Thyroid gland (tissue), 4 donors: ENCODE measurements around the gene ACBD3. TPM values are rescaled to one million over a fixed set of nuclear protein-coding genes. Genes with fewer than 3 reads are reported as not detected.

Source experiments
- DNase-seq, 2 donors: peaks; one replicate each; pipeline ENCODE4 v3.0.0-alpha.2; 2019
- H3K27ac ChIP-seq, 3 donors: fragments of 200-600 bp; sonication (generic); 1 replicate in 2 of 3; 2 replicates in 1 of 3; pipeline ENCODE4 v1.5.1; 2016 to 2019; ENCODE audit warnings: mild to moderate bottlenecking in 1 of 3, moderate library complexity in 1 of 3
- H3K27me3 ChIP-seq: fragments of 200-600 bp; sonication (generic); one replicate; pipeline ENCODE4 v1.5.1; 2019
- H3K36me3 ChIP-seq, 2 donors: fragments of 200-600 bp; sonication (generic); one replicate each; pipeline ENCODE4 v1.5.1; 2016 to 2019
- H3K4me1 ChIP-seq, 2 donors: fragments of 200-600 bp; sonication (generic); one replicate each; pipeline ENCODE4 v1.5.1; 2017 to 2019
- H3K4me3 ChIP-seq, 3 donors: fragments of 200-600 bp; sonication (generic); replicated peaks in 1 of 3; 1 replicate in 2 of 3; 2 replicates in 1 of 3; pipeline ENCODE4 v1.5.1; 2016; ENCODE audit warnings: mild to moderate bottlenecking in 1 of 3
- H3K9me3 ChIP-seq: fragments of 200-600 bp; sonication (generic); one replicate; pipeline ENCODE4 v1.5.1; 2017
- POLR2A ChIP-seq, 2 donors: fragments of 450-650 bp; IDR thresholded peaks; one replicate each; pipeline ENCODE4 v1.6.1; 2017; ENCODE audit warnings: antibody characterized with exemption in 2 of 2, mild to moderate bottlenecking in 2 of 2, moderate library complexity in 1 of 2
- WGBS, 2 donors: methylation state at CpG; one replicate each; pipeline ENCODE4 v1.1.5; 2017; 5-methylcytosine and 5-hydroxymethylcytosine counted together
- intact Hi-C: fragments of 100-400 bp; cut with DNase I; formaldehyde crosslinking; loops from one replicate; pipeline ENCODE4 v1.15.1; 2023
- total RNA-seq, 4 donors: library from RNA; depleted of rRNA; stranded (reverse); fragments of >200 nt; gene quantifications; one replicate each; pipeline ENCODE4 v1.2.3, GENCODE V29; 2016
- TF ChIP-seq, protein P1 (sequence below), 6 experiments: fragments of 200-600 bp in 3 of 6; fragments of 450-650 bp in 3 of 6; sonication (generic) in 3 of 6; IDR thresholded peaks; one replicate each; pipeline ENCODE4 v1.5.1; 2016 to 2019; ENCODE audit warnings: antibody characterized with exemption in 6 of 6, mild to moderate bottlenecking in 2 of 6, inconsistent platforms in 1 of 6, moderate library complexity in 1 of 6

Gene ACBD3
- total RNA-seq, result 10 to 100 TPM; 56.4 to 74.2 (median 66.0) TPM

DNA sequence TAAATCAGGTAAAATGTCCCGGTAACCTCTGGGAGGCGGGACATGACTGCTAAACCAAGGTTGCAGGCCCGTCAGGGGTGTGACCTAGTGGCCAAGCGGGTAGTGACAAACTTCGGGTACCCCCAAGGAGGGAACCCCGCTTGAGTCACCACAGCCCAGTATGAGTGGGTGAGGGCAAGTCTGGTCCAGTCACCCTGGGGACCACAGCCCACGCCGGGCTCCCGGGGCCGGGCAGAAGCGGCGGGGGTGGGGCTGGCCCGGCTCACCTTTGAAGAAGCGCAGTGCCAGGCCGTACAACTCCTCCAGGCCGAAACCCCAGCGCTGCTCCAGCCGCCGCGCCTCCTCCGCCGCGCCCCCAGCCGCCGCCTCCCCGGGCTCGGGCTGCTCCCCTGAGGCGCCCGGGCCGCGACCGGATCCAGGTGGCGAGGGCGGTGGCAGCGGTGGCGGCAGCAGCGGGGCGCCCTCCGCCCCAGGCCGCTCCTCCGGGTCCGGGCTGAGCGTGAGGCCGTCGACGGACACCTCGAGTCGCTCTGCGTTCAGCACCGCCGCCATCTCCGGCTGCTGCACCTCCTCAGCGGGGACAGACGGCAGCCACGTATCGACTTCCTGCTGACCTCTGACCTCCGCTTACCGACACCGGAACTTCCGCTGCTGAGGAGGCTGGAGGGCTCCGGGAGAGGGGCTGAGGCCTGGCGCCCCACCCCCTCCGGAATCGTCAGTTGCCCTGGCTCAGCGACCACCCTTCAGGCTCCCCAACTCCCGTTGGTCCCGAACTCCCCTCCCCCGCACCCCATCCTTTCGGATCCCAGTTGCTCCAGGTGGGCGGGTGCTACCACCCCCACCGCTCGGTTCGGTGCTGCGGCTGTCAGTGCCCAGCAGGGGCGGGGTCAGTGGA, at the start of gene ACBD3:
TSS of gene ACBD3 (minus strand) at position 618 of the 895 bp plus-strand sequence. CDS start at position 552, 66 bp downstream.
- Histone ChIP-seq H3K9me3 (no peaks in the 10 kb centered on the region), H3K4me1 (peaks cover 32 to 44% of the 10 kb centered on the region in 2 donors), H3K4me3 (peak within 1 kb of the TSS; percentile 82 to 95 (median 88)), H3K36me3 (no peaks in the 10 kb centered on the region), H3K27ac (peak within 1 kb of the TSS; percentile 84 to 95 (median 93)), H3K27me3 (no peaks in the 10 kb centered on the region)
- WGBS, 2 donors, result 0 to 2% methylated on average over 10 of the region's 75 CpGs
- peak; percentile 88 for DNase-seq
- TF ChIP-seq, protein P1, sequence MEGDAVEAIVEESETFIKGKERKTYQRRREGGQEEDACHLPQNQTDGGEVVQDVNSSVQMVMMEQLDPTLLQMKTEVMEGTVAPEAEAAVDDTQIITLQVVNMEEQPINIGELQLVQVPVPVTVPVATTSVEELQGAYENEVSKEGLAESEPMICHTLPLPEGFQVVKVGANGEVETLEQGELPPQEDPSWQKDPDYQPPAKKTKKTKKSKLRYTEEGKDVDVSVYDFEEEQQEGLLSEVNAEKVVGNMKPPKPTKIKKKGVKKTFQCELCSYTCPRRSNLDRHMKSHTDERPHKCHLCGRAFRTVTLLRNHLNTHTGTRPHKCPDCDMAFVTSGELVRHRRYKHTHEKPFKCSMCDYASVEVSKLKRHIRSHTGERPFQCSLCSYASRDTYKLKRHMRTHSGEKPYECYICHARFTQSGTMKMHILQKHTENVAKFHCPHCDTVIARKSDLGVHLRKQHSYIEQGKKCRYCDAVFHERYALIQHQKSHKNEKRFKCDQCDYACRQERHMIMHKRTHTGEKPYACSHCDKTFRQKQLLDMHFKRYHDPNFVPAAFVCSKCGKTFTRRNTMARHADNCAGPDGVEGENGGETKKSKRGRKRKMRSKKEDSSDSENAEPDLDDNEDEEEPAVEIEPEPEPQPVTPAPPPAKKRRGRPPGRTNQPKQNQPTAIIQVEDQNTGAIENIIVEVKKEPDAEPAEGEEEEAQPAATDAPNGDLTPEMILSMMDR (IDR thresholded peaks at IDR 0.05), result peak in 1 of 6 experiments; percentile 28
- TF ChIP-seq POLR2A (IDR thresholded peaks at IDR 0.05), result peak; percentile 67 to 95
- intact Hi-C loops, result no loop called here

DNA sequence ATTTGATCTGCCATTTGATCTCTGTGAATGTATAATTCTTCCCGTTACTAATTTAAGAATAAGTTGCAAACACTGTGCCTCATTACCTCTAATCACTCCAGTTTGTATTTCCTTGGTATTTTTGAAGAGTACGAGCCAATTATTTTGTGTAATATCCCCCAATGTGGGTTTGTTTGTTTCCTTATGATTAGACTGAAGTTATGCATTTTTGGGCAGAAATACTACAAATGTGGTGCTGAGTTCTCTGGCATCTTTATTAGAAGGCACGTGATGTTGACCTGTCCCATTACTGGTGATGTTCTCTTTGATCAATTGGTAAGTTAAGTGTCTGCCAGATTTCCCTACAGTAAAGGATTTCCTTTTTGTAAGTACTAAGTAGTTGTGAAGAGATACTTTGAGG, 47.3 kb upstream of the ACBD3 start:
- Histone ChIP-seq H3K9me3 (no peaks in the 10 kb centered on the region), H3K36me3 (no peaks in the 10 kb centered on the region), H3K4me3 (no peak overlapping the region), H3K4me1 (no peaks in the 10 kb centered on the region), H3K27ac (no peak overlapping the region), H3K27me3 (no peaks in the 10 kb centered on the region)
- intact Hi-C loops, result no loop called here
- WGBS, 2 donors, result 94 to 97% methylated on average over 3 of the region's 3 CpGs
- DNase-seq, result no peak
- TF ChIP-seq POLR2A (IDR thresholded peaks at IDR 0.05), result no peak
- TF ChIP-seq, protein P1 (IDR thresholded peaks at IDR 0.05), result no peak

DNA sequence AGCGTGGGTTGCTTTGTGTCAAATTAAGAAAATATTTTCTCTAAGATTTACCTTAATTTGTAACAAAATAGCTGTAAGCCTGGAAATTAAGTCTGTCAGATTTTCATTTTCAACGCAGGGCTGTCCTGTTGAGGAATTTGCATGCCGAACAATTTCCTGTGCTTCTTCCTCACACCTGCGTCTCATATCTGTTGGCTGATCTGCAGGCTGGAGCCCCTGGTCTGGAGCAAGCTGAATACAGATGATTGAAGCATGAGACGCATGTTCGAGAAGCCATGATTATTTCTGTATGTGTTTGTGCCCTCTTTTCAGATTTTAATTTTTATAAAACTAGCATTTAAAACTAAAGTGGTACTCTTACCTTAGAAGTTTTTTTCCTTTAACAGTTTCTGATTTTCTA, 46.8 kb upstream of the ACBD3 start:
- no peaks in the 10 kb centered on the region for H3K36me3 ChIP-seq
- WGBS, 2 donors, result 88 to 90% methylated on average over 6 of the region's 6 CpGs
- no peak overlapping the region for H3K4me3 ChIP-seq
- no peaks in the 10 kb centered on the region for H3K4me1 ChIP-seq
- no peak for DNase-seq
- no peak overlapping the region for H3K27ac ChIP-seq
- intact Hi-C loops, result no loop called here
- no peaks in the 10 kb centered on the region for H3K27me3 ChIP-seq
- TF ChIP-seq, protein P1 (IDR thresholded peaks at IDR 0.05), result no peak
- TF ChIP-seq POLR2A (IDR thresholded peaks at IDR 0.05), result no peak
- no peaks in the 10 kb centered on the region for H3K9me3 ChIP-seq

DNA sequence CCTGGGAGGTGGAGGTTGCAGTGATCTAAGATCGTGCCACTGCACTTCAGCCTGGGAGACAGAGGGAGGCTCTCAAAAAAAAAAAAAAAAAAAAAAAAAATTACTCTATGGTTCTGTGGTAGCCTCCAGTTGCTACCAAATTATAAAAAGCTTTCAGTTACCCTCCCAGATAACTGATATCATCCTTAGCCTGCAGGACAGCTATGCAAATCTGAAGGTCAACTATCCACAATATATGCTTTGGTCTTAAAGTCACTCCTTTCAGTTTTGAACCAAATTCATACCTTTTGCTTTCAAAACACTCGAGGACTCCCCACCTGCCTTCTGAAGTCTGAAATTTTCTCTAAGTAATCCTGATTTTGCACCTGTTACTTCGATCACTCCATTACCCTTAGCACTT, 40.1 kb upstream of the ACBD3 start:
- H3K36me3 ChIP-seq, result no peaks in the 10 kb centered on the region
- H3K4me1 ChIP-seq, result peaks cover 3 to 7% of the 10 kb centered on the region in 2 donors
- WGBS, 2 donors, result 92 to 94% methylated on average over 3 of the region's 3 CpGs
- intact Hi-C loops, result no loop called here
- TF ChIP-seq POLR2A (IDR thresholded peaks at IDR 0.05), result no peak
- TF ChIP-seq, protein P1 (IDR thresholded peaks at IDR 0.05), result no peak
- no peak overlapping the region for H3K27ac ChIP-seq
- DNase-seq, result no peak
- H3K9me3 ChIP-seq, result no peaks in the 10 kb centered on the region
- H3K27me3 ChIP-seq, result no peaks in the 10 kb centered on the region
- no peak overlapping the region for H3K4me3 ChIP-seq

DNA sequence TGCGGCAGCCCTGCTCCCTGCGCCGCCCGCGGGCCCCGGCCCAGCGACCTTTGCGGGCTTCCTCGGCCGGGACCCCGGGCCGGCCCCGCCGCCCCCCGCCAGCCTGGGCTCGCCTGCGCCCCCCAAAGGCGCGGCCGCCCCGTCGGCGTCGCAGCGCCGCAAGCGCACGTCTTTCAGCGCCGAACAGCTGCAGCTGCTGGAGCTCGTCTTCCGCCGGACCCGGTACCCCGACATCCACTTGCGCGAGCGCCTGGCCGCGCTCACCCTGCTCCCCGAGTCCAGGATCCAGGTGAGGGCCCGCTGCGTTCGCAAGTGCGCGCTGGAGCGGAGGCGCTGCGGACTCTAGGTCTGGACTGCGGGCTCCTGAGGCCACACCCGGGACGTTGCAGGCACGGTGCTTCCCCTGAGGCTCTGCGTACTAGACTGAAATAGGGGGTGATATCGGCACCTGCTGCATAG, 37.3 kb upstream of the ACBD3 start:
- Histone ChIP-seq H3K4me3 (peak overlapping the region in 1 of 3 donors; percentile 20), H3K4me1 (peaks cover 3 to 7% of the 10 kb centered on the region in 2 donors), H3K27ac (no peak overlapping the region), H3K36me3 (no peaks in the 10 kb centered on the region), H3K9me3 (no peaks in the 10 kb centered on the region), H3K27me3 (no peaks in the 10 kb centered on the region)
- DNase-seq, result peak; percentile 20
- WGBS, 2 donors, result 0 to 4% methylated on average over 11 to 17 of the region's 55 CpGs
- intact Hi-C loops, result no loop called here
- TF ChIP-seq POLR2A (IDR thresholded peaks at IDR 0.05), result no peak
- TF ChIP-seq, protein P1 (IDR thresholded peaks at IDR 0.05), result no peak
